Stomach (tissue), 9 donors: ENCODE data around the gene IKBKE. TPM values are rescaled to one million over a fixed set of nuclear protein-coding genes. Genes with fewer than 3 reads are reported as not detected.

Experiments
- DNase-seq, 2 donors: peaks; one replicate each; pipeline versions ENCODE4 v3.0.0 to v3.0.0-alpha.2; 2013 to 2019
- H3K27ac ChIP-seq, 5 donors: fragments of 200-600 bp in 4 of 5; sonication (generic) in 4 of 5; one replicate each; pipeline ENCODE4 v1.5.1; 2013 to 2019; ENCODE audit warnings: mild to moderate bottlenecking in 1 of 5, moderate library complexity in 1 of 5
- H3K27me3 ChIP-seq, 3 donors: fragments of 200-600 bp; sonication (generic); one replicate each; pipeline ENCODE4 v1.5.1; 2017 to 2019; ENCODE audit warnings: mixed run types in 1 of 3
- H3K36me3 ChIP-seq, 4 donors: fragments of 200-600 bp; sonication (generic); 1 replicate in 3 of 4; 2 replicates in 1 of 4; pipeline ENCODE4 v1.5.1; 2016 to 2019
- H3K4me1 ChIP-seq, 4 donors: fragments of 200-600 bp; sonication (generic); one replicate each; pipeline ENCODE4 v1.5.1; 2016 to 2019
- H3K4me3 ChIP-seq, 4 donors: fragments of 200-600 bp; sonication (generic) in 3 of 4; one replicate each; pipeline ENCODE4 v1.5.1; 2016 to 2019; ENCODE audit warnings: mild to moderate bottlenecking in 1 of 4
- H3K9me3 ChIP-seq, 4 donors: fragments of 200-600 bp; sonication (generic); one replicate each; pipeline ENCODE4 v1.5.1; 2016 to 2019
- CTCF ChIP-seq, 7 experiments: fragments of 450-650 bp in 4 of 7; fragments of 200-600 bp in 3 of 7; sonication (generic) in 3 of 7; IDR thresholded peaks; one replicate each; pipeline ENCODE4 v1.5.1; 2016 to 2019; ENCODE audit warnings: antibody characterized with exemption in 7 of 7, control low read depth in 2 of 7, mild to moderate bottlenecking in 1 of 7
- EP300 ChIP-seq: sonication (generic); formaldehyde crosslinking; IDR thresholded peaks from one replicate; pipeline ENCODE4 v1.6.1; 2017; ENCODE audit warnings: antibody characterized with exemption
- POLR2A ChIP-seq, 4 donors: fragments of 450-650 bp; IDR thresholded peaks; one replicate each; pipeline ENCODE4 v1.6.1; 2016; ENCODE audit warnings: antibody characterized with exemption in 4 of 4, control low read depth in 2 of 4, mild to moderate bottlenecking in 1 of 4, moderate library complexity in 1 of 4
- POLR2AphosphoS5 ChIP-seq, 3 donors: sonication (generic); formaldehyde crosslinking; IDR thresholded peaks; one replicate each; pipeline ENCODE4 v1.6.1; 2016; ENCODE audit warnings: antibody characterized with exemption in 3 of 3
- WGBS, 5 donors: extraction: QIAGEN DNeasy Blood & Tissue Kit in 3 of 5; methylation state at CpG; one replicate each; pipeline versions ENCODE4 v1.1.5 to v1.1.7; 2013 to 2018; 5-methylcytosine and 5-hydroxymethylcytosine counted together
- intact Hi-C: fragments of 100-400 bp; cut with DNase I; formaldehyde crosslinking; loops from one replicate; pipeline ENCODE4 v1.15.1; 2023; ENCODE audit warnings: low total_unique reads
- polyA plus RNA-seq, 3 donors: library from polyadenylated mRNA; stranded (reverse); fragments of 200-250 nt; gene quantifications; one replicate each; pipeline ENCODE4 v1.2.3, GENCODE V29; 2013
- total RNA-seq, 5 donors: library from RNA; depleted of rRNA; stranded (reverse); fragments of >200 nt; gene quantifications; one replicate each; pipeline versions ENCODE4 v1.1.0 to v1.2.3, GENCODE V29; 2014 to 2016
- donor health status: healthy with polysubstance abuse.
- donor health status: Bipolar disorder and iron deficiency.
- donor health status: healthy.

Gene IKBKE
- total and polyA plus RNA-seq, 8 donors: 4.9 to 49.6 (median 7.8) TPM

GRCh38 chr1:206455289-206455665, 15.0 kb upstream of the IKBKE start:
- no peak for DNase-seq
- intact Hi-C loops: no loop called here
- peaks cover 20 to 75% (median 73%) of the 10 kb centered on the region in 4 donors for H3K36me3 ChIP-seq
- WGBS, 5 donors: 82 to 90% (median 88%) methylated on average over 3 of the region's 3 CpGs
- TF ChIP-seq EP300 (no peak), POLR2A (IDR thresholded peaks at IDR 0.05) (no peak), POLR2AphosphoS5 (IDR thresholded peaks at IDR 0.05) (no peak), CTCF (IDR thresholded peaks at IDR 0.05) (no peak)
- H3K4me3 ChIP-seq: no peak overlapping the region
- peaks cover 0 to 29% (median 12%) of the 10 kb centered on the region in 4 donors for H3K4me1 ChIP-seq
- H3K27me3 ChIP-seq: no peaks in the 10 kb centered on the region
- H3K27ac ChIP-seq: no peak overlapping the region
- H3K9me3 ChIP-seq: no peaks in the 10 kb centered on the region

- Histone ChIP-seq H3K36me3 (peaks cover 16 to 71% (median 68%) of the 10 kb centered on the region in 4 donors), H3K27me3 (no peaks in the 10 kb centered on the region), H3K9me3 (no peaks in the 10 kb centered on the region), H3K4me1 (peaks cover 0 to 29% (median 12%) of the 10 kb centered on the region in 4 donors), H3K27ac (no peak overlapping the region), H3K4me3 (no peak overlapping the region)
- intact Hi-C loops: no loop called here
- TF ChIP-seq CTCF (IDR thresholded peaks at IDR 0.05): no peak
- no peak for TF ChIP-seq POLR2A (IDR thresholded peaks at IDR 0.05)
- TF ChIP-seq EP300: no peak
- no peak for TF ChIP-seq POLR2AphosphoS5 (IDR thresholded peaks at IDR 0.05)
- WGBS, 5 donors: 38 to 54% (median 47%) methylated on average over 12 of the region's 12 CpGs
- peak in 1 of 2 donors; percentile 65 for DNase-seq
Observed at GRCh38 chr1:206455666-206456344, 14.5 kb upstream of the IKBKE start.

- H3K27ac ChIP-seq: no peak overlapping the region
- no peak for DNase-seq
- H3K4me1 ChIP-seq: peaks cover 0 to 29% (median 12%) of the 10 kb centered on the region in 4 donors
- intact Hi-C loops: no loop called here
- H3K4me3 ChIP-seq: no peak overlapping the region
- no peak for TF ChIP-seq POLR2A (IDR thresholded peaks at IDR 0.05)
- TF ChIP-seq CTCF (IDR thresholded peaks at IDR 0.05): no peak
- no peak for TF ChIP-seq EP300
- TF ChIP-seq POLR2AphosphoS5 (IDR thresholded peaks at IDR 0.05): no peak
- 89 to 94% (median 90%) methylated on average over 11 of the region's 11 CpGs for WGBS, 5 donors
- H3K27me3 ChIP-seq: no peaks in the 10 kb centered on the region
- H3K36me3 ChIP-seq: peaks cover 10 to 69% (median 65%) of the 10 kb centered on the region in 4 donors
- no peaks in the 10 kb centered on the region for H3K9me3 ChIP-seq
Observed at GRCh38 chr1:206456577-206457370, 13.5 kb upstream of the IKBKE start.

GRCh38 chr1:206457408-206458120, 12.7 kb upstream of the IKBKE start:
- 73 to 87% (median 77%) methylated on average over 6 of the region's 6 CpGs for whole genome bisulfite sequencing, 5 donors
- Histone ChIP-seq H3K27me3 (no peaks in the 10 kb centered on the region), H3K4me3 (no peak overlapping the region), H3K9me3 (no peaks in the 10 kb centered on the region), H3K27ac (peak overlapping the region in 1 of 5 donors; percentile 22), H3K4me1 (peaks cover 0 to 29% (median 12%) of the 10 kb centered on the region in 4 donors), H3K36me3 (peaks cover 10 to 61% (median 57%) of the 10 kb centered on the region in 4 donors)
- intact Hi-C loops: no loop called here
- TF ChIP-seq CTCF (IDR thresholded peaks at IDR 0.05) (no peak), POLR2AphosphoS5 (IDR thresholded peaks at IDR 0.05) (no peak), EP300 (no peak), POLR2A (IDR thresholded peaks at IDR 0.05) (no peak)
- no peak for DNase-seq
